ENCODE data around the gene CELF6. TPM values are rescaled to one million over a fixed set of nuclear protein-coding genes. Genes with fewer than 3 reads are reported as not detected.
A peak's percentile ranks its signal among the peaks of the same experiment; 100 is the strongest.

CELF6 gene
- total RNA-seq: 3.3 TPM

DNA sequence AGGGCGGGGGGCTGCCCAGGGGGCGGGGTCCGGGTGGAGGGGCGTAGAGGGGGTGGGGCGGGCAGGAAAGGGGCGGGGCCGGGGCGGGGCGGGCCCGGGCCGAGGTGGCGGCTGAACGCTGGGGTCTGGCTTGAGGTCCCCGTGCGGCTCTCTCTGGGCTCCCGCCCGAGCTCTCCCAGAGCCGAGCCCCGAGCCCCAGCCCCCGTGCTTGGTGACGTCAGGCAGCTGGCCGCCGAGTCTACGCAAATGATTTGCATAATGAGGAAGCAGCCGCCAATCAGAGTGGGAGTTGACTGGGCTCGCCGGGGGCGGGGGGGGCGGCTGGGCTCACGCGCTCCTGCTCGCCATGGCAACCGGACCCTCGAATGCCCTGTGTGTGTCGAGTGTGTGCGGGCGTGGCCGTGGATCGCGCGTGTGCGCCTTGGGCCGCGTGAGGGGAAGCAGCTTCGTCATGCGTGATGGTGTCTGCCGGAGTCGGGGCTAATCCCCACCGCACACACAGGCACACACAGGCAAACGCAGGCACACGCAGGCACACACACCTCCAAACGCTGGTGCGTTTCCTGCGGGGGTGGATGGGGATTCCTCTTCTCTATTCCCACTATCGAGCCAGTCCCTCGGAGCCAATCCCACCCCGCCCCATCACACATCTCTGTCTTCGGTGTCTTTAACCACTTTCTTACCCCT is at the start of gene CELF6:
Gene CELF6, minus strand, starts transcription at position 173 of the 687 bp plus-strand sequence. CDS start 283 bp downstream, outside the sequence.
- ATAC-seq: peak; percentile 73
- intact Hi-C loops (cut with DNase I): no loop called here
- peak; percentile 85 for DNase-seq (ENCODE audit: low spot score)

DNA sequence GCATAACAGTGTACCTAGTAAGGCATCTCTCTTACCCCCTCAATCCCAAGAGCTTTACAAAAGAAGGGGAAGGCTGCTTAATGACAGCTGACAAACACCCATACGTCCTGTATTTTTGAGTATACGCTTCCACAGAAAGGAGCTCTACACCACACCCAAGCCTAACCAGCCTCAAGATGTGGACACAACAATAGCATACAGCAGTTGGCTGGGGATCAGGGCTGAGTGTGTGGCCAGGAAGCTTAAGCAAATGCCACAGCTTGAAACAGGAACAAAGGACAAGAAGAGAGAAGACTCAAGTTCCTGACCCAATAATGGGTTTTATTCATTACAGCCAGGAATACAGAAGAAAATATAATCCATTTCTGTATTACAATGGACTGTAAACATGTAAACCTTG is 48.9 kb upstream of the CELF6 start:
- intact Hi-C loops (cut with DNase I): no loop called here
- DNase-seq (ENCODE audit: low spot score) (no peak), ATAC-seq (peak; percentile 62)

DNA sequence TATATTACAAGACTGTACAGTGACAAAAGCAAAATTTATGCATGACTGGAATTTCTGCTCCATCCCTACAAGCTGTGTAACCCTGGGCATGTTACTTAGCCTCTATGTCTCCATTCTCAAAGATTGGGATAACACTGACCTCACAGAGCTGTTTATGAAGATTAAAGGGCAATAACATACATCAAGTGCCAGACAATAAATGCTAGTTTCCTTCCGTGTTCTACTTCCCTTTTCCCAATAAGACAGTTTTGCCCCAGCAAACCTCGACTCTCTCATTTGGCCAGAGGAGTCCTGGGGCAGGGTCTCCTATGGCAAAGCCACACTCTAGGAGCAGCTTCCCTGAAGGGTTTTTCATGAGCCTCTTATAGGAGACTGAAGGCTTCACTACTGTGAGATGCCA is 48.4 kb upstream of the CELF6 start:
- intact Hi-C loops (cut with DNase I): no loop called here
- no peak for DNase-seq (ENCODE audit: low spot score)
- peak; percentile 48 for ATAC-seq

DNA sequence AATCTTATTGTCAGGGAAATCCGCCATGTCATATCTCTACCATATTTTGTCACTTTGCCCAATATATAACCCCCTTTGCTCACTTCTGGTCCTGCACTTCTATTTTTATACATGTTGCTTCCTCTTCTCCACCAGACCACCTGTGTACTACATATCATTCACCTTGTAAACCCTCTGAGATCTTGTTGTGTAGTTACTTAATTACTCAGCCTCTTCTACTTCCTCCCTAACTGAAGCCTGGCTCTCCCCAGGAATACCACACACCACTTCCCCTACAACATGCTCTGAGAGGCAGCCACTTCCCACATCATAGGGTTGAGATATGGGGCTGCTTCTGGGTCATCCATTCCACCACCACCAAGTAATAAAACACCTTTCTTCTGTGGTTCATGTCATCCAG is 45.9 kb upstream of the CELF6 start:
- ATAC-seq: peak; percentile 60
- intact Hi-C loops (cut with DNase I): no loop called here

DNA sequence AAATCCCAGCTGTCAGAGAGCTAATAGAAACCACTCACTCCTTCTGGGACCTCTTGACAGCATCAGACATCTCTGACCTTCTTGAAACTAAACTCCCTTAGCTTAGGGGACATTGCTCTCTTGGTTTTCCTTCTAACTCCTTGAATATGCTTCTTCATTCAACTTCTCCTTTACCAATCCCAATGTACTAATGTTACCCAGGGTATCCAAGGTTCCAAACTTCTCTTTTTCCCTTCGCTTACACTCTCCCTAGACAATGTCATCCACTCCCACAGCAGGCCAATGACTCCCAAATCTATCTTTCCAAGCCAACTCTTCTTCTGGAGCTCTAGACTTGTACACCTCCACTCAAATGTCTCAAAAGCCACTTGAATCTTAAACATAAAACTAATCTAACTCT is 41.2 kb upstream of the CELF6 start:
- intact Hi-C loops (cut with DNase I): no loop called here
- no peak for DNase-seq (ENCODE audit: low spot score)
- no peak for ATAC-seq

More for the DNA sequence above, 45.9 kb upstream of the CELF6 start:
- DNase-seq (ENCODE audit: low spot score): no peak

DNA sequence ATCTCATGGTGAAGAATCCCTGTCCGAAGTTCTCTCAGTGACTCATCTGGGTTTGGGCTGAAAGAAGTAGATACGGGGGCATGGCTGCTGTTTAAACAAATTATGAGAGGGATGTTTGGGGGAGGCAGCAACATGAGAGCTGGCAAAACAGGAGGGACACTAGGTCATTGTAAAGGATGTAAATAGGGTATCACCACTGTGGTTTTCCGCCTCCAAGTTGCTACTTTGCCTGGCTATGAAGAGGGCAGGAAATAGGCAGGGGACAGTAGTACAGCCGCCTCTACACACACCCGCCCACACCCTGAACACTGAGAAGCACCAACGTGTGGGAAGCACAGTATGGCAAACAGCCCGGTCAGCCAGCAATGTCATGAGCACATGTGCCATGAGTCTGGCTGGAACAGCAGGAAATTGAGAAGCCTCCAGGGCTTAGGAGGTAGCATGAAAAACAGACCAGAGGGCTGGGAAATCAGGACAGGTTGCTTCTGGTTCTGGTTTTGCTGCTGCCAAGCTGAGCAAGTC is 38.8 kb upstream of the CELF6 start:
- peak; percentile 78 for ATAC-seq
- intact Hi-C loops (cut with DNase I): no loop called here
- DNase-seq (ENCODE audit: low spot score): peak; percentile 66

DNA sequence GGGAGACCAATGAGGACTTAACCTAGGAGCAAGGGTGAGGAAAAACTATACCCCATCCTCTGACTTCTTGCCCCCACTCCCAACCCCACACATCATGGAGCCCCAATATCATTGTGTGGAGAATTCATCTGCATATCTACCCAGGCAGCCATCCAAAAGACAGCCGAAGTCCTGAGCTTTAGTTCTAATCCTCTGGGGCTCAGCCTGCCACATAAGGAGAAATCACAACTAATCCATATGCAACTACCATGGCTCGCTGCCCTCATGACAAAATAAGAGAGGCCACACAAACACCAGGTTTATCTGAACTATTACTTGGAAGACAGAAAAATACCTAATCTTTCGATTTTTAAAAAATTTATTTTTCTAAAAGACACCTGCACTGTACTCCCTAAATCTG is 38.2 kb upstream of the CELF6 start:
- DNase-seq (ENCODE audit: low spot score) (no peak), ATAC-seq (no peak)
- intact Hi-C loops (cut with DNase I): no loop called here

DNA sequence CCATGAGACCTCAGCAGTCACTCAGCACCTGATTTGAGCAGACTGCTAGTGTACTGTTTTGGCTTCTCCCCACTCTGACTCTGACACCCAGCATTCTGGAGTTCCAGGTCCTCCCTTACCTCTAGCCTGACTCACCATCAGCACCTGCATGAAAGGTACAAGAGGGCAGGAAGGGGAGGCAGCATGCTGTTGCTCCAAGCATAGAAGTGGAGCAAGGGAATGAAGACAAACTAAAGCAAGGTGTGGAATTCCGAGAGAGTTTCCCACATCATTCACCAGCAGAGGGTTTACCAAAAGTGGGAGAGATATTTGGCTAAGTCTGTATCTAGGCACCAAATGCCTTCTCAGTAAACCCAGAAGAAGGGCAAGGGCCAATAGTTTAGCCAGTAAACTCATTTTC is 34.5 kb upstream of the CELF6 start:
- DNase-seq (ENCODE audit: low spot score) (no peak), ATAC-seq (no peak)
- intact Hi-C loops (cut with DNase I): no loop called here

DNA sequence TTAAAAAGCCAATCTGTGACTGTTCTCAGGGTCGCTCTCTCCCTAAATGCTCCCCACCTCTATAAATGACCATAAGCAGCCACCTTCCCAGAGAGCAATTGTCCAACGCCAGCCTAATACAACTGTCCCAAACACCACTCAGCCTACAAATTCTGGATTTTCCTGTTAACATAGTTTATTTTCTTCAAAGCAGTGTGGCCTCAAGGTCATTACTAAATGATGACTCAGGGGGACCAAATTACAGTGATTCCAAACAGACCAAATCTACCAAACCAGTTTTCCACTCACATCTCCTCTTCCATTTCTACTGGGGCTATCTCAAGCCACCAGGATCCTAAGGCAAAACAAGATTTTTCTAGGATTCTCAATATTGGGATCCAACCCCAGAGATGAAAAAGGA is 33.3 kb upstream of the CELF6 start:
- DNase-seq (ENCODE audit: low spot score) (no peak), ATAC-seq (no peak)
- intact Hi-C loops (cut with DNase I): no loop called here

DNA sequence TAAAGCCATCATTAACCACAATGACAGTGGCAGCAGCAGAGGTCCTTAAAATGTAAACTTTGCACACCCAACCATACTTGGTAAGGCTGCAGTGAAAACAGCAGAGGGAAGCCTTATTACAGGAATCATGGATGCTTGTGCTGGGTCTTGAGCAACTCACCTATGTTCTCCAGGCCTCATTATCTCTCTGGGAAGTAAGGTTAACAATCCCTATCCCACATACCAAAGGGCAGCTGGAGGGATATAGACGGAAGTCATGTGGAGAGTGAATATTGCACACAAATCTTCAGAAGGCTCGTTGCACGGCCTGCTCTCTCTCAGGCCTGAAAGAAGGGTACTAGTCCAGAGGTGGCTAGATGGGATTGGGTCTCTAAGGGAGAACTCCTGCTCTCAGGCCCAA is 25.8 kb upstream of the CELF6 start:
- ATAC-seq: no peak
- intact Hi-C loops (cut with DNase I): no loop called here

DNA sequence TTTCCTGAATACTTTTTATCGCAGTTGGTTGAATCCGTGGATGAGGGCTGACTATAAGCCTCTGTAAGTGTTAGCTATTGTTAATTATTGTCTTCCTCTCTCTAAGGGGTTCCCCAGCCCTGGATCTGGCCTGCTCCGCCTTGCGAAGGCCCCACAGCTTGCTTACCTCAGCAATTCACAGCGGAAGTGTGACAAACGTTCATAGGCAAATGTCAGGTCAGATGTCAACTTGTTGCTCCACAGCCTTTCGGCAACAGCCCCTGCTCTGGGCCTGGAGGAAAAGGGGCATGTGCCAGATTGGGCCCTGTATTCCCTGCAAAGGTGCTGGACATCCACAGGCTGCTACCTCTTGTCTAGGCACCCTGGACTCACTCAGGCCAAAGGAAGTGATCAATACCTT is 25.3 kb upstream of the CELF6 start:
- ATAC-seq: no peak
- intact Hi-C loops (cut with DNase I): no loop called here

More for the DNA sequence above, 25.8 kb upstream of the CELF6 start:
- DNase-seq (ENCODE audit: low spot score): no peak

DNA sequence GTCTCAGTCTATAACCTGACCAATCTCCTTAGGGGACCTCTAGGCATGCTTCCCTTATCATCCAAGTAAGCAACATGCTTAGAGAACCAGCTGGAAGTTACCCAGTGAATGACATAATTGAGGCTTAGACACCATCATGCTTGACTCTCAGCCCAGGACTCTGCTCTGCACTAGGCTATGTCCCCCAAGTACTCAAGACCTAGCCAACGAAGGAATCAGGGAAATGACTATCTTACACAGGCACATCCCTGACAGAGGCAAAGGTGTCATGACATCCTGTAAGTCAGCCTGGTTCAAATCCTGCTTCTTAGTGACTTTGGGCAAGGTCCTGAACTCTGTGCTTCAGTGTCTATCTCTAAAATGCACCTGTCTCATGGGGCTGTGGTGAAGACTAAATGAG is 24.6 kb upstream of the CELF6 start:
- intact Hi-C loops (cut with DNase I): no loop called here
- ATAC-seq (no peak), DNase-seq (ENCODE audit: low spot score) (no peak)

More for the DNA sequence above, 25.3 kb upstream of the CELF6 start:
- no peak for DNase-seq (ENCODE audit: low spot score)

DNA sequence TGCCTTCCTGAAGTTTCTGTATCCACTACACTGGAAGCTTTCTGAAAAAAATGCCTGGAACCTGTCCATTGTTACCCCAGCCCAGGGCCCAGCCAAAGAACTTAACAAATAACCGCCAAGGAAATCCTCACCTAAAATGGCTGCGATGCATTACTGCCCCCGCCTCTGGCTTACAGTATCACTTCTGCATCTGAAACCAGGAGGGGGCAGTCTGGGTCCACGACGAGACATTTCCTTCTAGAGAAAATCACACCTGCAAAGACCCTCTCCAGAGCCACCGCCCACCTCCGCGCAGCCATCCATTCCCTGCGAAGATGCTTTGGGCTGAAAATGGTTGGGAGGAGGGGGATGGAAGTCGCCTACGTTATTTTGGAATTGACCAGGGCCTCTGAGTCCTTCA is 22.4 kb upstream of the CELF6 start:
- intact Hi-C loops (cut with DNase I): no loop called here
- ATAC-seq (no peak), DNase-seq (ENCODE audit: low spot score) (no peak)

DNA sequence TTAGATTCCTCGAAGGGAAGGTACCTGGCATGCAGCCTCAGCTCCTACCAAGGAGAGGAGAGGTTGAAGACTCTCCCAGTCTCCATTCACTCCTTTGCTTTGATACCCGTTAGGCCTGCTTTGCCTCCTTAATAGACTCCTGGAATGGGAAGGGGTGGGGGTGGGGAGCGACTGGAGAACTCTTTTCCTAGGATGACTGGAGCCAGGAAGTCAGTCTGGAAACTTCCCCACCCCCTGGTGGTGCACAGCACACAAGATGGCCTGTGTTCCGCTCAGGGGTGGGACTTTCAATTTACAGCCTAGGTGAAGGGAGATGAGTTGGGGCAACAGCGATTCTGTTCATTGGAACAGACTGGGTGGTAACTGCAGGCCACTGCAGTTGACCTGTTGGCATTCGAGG is 21.4 kb upstream of the CELF6 start:
- ATAC-seq (no peak), DNase-seq (ENCODE audit: low spot score) (no peak)
- intact Hi-C loops (cut with DNase I): no loop called here

DNA sequence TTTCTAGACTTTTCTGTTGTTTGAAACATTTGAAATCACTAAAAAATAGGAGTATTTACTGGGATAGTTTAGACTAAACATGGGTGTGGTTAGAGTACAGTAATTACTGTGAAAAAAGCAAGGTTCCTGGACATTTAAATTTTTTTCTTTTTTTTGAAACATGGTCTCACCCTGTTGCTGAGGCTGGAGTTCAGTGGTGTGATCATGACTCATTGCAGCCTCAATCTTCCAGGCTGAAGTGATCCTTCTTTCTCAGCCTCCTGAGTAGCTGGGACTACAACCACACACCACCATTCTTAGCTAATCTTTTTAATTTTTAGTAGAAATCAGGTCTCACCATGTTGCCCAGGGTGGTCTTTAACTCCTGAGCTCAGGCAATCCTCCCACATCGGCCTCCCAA is 20.4 kb upstream of the CELF6 start:
- ATAC-seq: no peak
- no peak for DNase-seq (ENCODE audit: low spot score)
- intact Hi-C loops (cut with DNase I): no loop called here

DNA sequence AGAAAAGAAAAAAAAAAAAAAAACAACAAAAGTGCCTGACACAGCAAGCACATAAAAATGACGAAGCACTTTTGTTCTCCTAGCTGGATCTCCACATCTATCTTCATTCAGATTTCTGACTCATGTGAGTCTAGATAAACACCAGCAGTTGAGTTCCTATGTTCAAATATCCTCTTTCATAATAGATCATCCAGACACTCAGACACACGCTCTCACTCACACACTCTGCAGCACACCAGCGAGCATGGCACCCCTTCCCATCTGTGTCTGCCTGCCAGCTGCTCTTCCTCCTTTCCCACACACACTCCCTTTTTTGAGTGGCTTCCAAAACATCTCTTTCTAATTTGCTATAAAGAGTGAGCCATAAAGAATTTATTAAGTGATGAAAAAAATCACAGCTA is 19.8 kb upstream of the CELF6 start:
- no peak for DNase-seq (ENCODE audit: low spot score)
- peak; percentile 85 for ATAC-seq
- intact Hi-C loops (cut with DNase I): loop anchor here (5.0 kb wide), 1 partner anchor 343 kb away; no protein-coding TSS in a partner anchor

DNA sequence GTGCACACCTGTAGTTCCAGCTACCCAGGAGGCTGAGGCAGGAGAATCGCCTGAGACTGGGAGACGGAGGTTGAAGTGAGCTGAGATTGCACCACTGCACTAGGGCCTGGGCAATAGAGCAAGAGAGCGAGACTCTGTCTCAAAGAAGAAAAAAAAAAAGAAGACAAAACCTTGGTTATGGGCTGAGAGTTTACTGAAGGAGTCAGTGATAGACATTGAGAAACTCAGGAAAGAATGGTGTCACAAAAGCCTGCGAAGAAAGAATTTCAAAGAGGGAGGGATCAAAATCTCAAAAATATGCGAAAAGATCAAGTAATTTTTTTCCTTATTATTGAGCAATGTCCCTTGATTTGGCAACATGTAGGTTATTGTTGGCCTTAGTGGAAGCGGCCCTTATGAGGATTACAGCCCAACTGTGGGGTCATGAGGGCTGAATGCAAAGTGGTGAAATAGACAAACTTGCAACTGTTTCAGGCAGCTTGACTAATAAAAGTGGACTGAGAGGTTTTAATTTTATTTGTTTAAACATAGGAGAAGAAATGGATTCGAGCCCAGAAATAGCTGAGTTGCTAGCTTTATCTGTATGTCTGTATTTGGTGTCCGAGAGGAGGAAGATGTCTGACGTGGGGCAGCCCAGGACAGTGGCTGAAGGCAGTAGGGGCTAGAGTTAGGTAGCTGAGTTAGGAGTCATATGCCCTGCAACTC is 18.8 kb upstream of the CELF6 start:
- ATAC-seq: peak; percentile 96
- intact Hi-C loops (cut with DNase I): loop anchor here (5.0 kb wide), 1 partner anchor 344 kb away; no protein-coding TSS in a partner anchor
- DNase-seq (ENCODE audit: low spot score): no peak

DNA sequence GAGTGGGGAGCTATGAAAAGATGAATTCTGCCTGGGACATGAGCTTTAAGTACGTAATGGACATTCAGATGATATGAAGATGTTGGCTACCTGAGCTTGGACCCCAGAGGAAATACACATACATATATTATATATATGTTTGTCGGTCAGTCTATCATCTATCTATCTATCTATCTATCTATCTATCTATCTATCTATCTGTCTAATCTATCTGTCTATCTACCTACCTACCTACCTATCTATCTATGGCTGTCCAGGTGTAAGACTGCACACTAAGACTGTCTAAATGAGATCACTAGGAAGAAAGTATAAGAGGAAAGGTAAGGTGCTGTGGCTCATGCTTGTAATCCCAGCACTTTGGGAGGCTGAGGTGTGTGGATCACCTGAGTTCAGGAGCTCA is 18.2 kb upstream of the CELF6 start:
- intact Hi-C loops (cut with DNase I): loop anchor here (5.0 kb wide), 1 partner anchor 344 kb away; no protein-coding TSS in a partner anchor
- no peak for DNase-seq (ENCODE audit: low spot score)
- ATAC-seq: no peak

DNA sequence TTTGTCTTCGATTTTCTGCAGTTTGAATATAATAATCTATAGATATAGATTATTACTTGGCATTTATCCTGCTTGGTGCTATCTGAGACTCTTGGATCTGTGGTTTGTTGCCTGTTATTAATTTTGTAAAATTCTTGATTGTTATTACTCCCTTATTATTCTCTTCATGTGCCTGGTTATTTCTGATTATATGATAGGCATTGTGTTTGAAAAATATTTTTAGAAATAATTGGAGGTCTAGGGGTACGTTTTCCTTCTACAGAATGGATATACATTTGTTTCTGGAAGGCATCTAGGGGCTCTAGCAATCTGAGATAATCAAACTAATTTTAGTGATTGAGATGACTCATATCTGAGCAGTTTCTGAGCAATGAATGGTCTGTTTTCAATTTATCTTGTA is 14.9 kb upstream of the CELF6 start:
- intact Hi-C loops (cut with DNase I): loop anchor here (5.0 kb wide), 1 partner anchor 347 kb away; no protein-coding TSS in a partner anchor
- no peak for ATAC-seq
- no peak for DNase-seq (ENCODE audit: low spot score)

DNA sequence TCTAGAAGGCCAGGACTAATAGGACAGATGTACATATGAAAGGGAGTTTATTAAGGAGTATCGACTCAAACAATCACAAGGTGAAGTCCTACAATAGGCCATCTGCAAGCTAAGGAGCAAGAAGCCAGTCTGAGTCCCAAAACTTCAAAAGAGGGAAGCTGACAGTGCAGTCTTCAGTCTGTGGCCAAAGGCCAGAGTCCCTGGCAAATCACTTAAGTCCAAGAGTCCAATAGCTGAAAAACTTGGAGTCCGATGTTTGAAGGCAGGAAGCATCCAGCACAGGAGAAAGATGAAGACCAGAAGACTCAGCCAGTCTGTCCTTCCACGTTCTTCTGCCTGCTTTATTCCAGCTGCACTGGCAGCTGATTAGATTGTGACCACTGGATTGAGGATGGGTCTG is 11.1 kb upstream of the CELF6 start:
- no peak for ATAC-seq

More for the DNA sequence above, 11.1 kb upstream of the CELF6 start:
- no peak for DNase-seq (ENCODE audit: low spot score)
- intact Hi-C loops (cut with DNase I): no loop called here

Measured in sciatic nerve (tissue), 2 donors.